CD1c-positive myeloid dendritic cell (primary cell): Measurements from ENCODE around the gene VSTM2B.
"Not testable (repeated sequence)": the region's sequence is repeated elsewhere in the genome, so short reads cannot be mapped to it uniquely, and the experiment has no call there.

Experiments
- DNase-seq: peaks from one replicate; pipeline ENCODE4 v3.0.0-alpha.2; 2016; ENCODE audit errors: extremely low spot score

VSTM2B gene

DNA sequence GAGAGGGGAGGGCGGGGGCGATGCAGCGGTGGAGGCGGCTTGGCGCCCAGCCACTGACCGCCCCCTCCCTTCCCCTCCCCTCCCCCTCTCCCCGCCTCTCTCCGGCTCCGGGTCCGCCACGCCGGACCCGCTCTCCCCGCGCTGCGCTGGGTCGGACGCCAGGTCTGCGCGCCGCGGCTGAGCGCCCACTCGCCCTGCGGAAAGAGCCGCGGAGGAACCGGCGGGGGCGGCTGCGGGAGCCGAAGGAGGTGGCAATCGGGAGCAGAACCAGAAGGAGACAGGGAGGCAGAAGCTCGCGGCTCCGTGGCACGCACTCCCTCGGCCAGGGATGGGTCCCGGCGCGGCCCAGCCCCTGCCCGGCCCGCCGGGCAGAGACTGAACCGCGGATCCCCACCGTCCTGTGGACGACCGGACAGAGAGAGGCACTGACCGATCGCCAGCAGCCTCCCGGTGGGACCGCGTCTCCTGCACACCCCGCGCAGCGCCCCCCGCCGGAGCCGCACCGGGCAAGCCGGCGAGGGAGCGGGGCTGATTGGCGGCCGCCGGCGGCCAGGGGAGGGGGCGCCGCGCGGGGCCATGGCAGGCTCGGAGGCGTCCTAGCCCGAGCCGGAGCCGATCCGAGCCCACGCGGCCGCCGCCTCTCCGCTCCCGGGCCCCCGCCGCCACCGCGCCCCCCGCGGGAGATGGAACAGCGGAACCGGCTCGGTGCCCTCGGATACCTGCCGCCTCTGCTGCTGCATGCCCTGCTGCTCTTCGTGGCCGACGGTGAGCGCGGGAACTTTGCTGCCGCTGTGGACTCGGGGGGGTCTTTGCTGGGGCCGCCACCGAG lies at the start of gene VSTM2B:
Gene VSTM2B (plus strand): TSS at position 94 of the 829 bp plus-strand sequence. CDS start 590 bp downstream, at position 684.
- no peak for DNase-seq

DNA sequence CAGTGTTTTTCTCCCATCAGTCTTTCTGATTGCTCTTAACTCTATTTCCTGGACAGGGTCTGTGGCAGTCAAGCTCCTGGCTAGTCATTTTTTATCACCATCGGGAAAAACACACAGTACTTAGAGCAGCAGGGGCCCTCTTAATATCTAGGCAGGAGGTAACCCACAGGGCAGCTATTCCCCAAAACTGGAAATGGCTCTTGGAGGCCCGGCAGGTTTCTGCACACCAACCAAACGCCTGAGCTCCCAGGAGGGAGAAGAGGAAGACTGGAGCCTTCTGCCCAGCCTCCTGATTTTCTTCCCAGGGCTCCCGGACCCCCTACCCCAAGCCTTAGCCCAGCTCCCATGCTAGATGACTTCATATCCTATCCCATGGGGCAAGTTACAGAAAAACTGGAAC lies 49.3 kb upstream of the VSTM2B start:
- no peak for DNase-seq

GRCh38 chr19:29477831-29478577 lies 47.8 kb upstream of the VSTM2B start:
- DNase-seq, result no peak

GRCh38 chr19:29478578-29479565 lies 46.9 kb upstream of the VSTM2B start:
- no peak for DNase-seq

- no peak for DNase-seq
Measured at GRCh38 chr19:29479941-29480340, 45.9 kb upstream of the VSTM2B start.

DNA sequence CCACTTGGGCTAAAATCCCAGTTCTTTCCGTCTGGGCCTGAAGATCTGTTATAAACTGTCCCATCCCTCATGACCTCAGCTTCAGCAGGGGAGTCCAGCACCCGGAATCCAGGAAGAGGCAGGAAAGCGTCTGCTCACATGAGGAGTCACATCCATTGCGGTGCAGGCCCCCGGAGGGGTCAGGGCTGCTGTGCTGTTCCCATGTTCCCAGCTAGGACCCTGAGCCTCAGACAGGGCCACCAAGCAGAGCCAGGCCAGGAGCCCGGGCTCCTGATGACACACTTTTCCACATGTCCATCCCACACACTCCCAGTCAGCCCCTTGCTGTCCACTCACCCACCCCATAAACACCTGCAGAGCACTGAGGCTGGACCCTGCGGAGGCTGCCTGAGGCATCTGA lies 45.3 kb upstream of the VSTM2B start:
- DNase-seq, result no peak

- DNase-seq, result no peak
Measured at GRCh38 chr19:29482855-29483640, 42.7 kb upstream of the VSTM2B start.

GRCh38 chr19:29483641-29483920 lies 42.2 kb upstream of the VSTM2B start:
- DNase-seq, result no peak

DNA sequence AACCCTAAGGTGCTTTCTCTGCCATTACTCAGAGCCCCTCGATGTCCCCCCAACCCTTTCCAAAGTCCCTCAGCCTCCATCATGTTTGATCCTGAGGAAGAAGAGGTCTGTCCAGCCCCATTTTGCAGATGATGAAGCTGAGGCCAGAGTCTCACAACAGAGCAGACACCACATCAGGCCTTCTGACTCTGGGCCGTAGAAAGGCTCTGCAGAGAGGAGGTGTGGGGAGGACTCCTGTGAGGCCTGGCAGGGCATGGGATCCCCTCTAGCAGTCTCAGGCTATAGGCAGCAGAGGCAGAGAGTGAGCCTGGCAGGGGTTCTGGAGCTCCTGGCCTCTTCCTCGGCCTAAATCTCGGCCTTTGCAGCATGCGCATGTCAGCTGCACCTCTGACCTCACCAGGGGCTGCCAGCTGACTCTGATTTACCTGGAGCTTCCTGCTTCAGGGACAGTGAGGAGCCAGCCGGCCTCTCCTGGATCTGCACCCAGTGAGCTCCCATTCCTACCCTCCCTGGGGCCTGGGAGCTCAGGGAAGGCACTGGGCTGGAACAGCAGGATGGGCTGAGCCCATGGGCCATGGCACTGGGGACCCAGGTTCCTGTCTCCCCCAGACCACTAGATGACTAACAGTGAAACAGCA lies 41.7 kb upstream of the VSTM2B start:
- DNase-seq, result no peak

GRCh38 chr19:29484876-29485275 lies 40.9 kb upstream of the VSTM2B start:
- DNase-seq, result no peak

DNA sequence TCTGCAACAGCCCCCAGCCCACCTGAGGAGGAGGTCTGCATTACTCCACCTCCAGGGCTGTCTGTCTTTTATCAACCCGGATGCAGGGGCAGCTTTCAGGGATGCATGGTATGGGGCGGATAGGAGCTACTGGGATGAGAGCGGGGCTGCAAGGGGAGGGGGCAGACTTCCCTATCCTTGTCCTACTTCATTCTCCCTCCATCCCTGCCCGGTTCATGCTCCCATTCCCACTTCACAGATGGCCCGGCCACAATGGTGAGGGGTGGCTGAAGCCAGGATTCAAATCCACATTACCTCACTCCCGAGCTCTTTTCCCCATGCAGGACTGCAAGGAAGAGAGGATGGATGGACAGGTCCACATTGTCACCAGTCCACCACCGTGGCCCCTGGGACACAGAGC lies 40.5 kb upstream of the VSTM2B start:
- no peak for DNase-seq

DNA sequence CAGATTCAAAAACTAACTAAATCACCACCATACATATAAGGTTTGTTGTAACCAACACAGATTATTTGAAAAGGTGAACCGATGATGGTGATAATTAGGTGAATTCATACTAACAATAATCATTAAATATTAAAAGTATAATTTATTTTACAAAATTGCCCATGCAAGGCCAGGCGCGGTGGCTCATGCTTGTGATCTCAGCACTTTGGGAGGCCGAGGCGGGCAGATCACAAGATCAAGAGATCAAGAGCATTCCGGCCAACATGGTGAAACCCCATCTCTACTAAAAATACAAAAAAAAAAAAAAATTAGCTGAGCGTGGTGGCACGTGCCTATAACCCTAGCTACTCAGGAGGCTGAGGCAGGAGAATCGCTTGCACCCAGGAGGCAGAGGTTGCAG lies 38.8 kb upstream of the VSTM2B start:
- DNase-seq, result not testable (repeated sequence)

DNA sequence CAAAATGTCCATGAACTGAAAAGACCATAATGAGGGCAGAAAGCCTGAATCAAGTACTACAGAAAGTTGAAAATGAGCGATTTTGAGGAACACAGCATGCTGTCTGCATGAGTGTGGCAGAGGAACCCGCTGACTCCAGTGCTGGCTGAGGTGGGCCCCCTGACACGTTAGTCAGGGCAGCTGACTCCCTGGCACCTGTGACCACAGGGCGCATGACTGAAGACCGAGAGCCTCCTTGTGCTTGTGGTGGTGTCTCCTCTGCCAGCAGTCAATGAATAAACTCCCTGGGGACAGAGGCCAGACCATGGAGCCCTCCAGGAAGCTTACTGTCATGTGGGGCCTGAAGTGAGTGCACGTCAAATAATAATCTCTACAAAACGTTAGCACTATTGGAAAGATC lies 38.4 kb upstream of the VSTM2B start:
- no peak for DNase-seq

DNA sequence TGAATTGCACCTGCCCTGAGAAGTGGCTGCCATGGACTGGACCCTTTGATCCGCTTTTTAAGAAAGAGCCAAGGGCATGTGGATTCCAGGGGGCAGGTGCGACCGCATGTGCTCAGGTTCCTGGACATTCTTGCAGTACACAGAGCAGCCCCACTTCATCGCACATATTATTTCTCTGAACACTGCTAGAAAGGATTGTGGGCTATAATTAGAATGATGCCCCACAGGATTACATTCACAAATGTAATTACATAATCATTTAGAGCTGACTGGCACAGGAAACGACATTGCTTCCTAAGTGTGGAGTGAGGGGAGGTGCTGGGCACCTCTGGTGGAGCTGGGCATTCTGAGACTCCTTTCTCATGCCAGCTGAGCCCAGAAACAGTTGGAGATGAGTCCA lies 37.5 kb upstream of the VSTM2B start:
- DNase-seq, result no peak

DNA sequence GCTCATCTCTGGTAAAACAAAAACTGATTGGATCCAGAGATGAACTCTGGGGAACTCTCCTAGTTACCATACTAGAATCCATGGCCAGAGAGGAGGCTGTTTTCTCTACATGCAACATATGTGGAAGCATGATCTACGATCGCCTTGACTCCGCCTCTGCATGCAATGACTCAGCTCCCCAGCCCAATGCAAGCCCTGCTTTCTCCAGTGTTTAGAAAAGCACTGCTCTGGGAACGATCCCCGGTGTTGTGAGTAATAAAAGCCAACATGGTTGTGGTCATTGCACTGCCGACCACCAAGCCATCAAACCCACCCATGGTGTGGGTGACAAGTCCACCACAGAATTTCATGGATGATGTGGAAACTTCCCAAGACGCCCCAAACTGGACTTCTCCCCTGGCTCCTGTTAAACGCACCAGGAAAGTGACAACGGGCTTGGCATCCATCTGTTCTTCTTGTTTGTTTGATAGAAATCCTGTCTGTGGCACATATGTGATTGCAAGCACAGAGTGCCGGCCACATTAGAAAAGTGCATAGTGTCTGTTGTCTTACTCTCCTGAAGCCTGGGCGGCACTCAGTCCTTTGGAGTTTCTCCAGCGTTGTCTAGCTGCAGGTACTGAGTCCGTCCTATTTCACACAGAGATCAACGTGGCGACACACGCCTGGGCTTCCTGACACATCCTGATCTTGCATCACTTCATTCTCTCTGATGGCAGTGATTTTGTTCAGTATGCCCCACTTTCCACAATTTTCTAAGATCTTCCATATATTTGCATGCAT lies 36.4 kb upstream of the VSTM2B start:
- no peak for DNase-seq

DNA sequence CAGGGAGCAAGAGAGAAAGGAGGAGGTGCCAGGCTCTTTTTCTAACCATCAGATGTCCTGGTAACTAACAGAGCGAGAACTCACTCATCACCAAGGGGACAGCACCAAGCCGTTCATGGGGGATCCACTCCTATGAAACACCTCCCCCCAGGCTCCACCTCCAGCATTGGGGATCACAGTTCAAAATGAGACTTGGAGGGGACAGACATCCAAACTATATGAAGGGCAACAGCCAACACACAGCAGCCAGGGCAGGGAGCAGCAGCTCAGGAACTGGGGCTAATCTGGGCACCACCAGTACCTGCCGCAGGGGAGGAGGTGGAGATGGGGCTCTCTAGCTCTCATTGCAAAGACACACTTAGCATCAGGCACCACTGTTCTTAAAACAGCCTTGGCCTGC lies 34.3 kb upstream of the VSTM2B start:
- DNase-seq, result no peak

GRCh38 chr19:29491995-29492577 lies 33.7 kb upstream of the VSTM2B start:
- DNase-seq, result no peak

- DNase-seq, result no peak
Measured at GRCh38 chr19:29492769-29493168, 33.0 kb upstream of the VSTM2B start.

- no peak for DNase-seq
Measured at GRCh38 chr19:29495091-29495490, 30.7 kb upstream of the VSTM2B start.
